Effector CD8-positive, alpha-beta T cell (primary cell): ENCODE measurements around the gene RAD17.
"Not testable (repeated sequence)": the region's sequence is repeated elsewhere in the genome, so short reads cannot be mapped to it uniquely, and the experiment has no call there.

Experiments used
- DNase-seq: peaks from one replicate; lab custom pipeline; 2025; lab: John Stamatoyannopoulos, UW
- total RNA-seq, 4 experiments: gene quantifications; one replicate each; lab custom pipeline; 2026; lab: John Stamatoyannopoulos, UW

RAD17 gene, protein sequence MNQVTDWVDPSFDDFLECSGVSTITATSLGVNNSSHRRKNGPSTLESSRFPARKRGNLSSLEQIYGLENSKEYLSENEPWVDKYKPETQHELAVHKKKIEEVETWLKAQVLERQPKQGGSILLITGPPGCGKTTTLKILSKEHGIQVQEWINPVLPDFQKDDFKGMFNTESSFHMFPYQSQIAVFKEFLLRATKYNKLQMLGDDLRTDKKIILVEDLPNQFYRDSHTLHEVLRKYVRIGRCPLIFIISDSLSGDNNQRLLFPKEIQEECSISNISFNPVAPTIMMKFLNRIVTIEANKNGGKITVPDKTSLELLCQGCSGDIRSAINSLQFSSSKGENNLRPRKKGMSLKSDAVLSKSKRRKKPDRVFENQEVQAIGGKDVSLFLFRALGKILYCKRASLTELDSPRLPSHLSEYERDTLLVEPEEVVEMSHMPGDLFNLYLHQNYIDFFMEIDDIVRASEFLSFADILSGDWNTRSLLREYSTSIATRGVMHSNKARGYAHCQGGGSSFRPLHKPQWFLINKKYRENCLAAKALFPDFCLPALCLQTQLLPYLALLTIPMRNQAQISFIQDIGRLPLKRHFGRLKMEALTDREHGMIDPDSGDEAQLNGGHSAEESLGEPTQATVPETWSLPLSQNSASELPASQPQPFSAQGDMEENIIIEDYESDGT
- total RNA-seq, result 42.6 to 59.1 (median 54.4) reads per million in 4 experiments

DNA sequence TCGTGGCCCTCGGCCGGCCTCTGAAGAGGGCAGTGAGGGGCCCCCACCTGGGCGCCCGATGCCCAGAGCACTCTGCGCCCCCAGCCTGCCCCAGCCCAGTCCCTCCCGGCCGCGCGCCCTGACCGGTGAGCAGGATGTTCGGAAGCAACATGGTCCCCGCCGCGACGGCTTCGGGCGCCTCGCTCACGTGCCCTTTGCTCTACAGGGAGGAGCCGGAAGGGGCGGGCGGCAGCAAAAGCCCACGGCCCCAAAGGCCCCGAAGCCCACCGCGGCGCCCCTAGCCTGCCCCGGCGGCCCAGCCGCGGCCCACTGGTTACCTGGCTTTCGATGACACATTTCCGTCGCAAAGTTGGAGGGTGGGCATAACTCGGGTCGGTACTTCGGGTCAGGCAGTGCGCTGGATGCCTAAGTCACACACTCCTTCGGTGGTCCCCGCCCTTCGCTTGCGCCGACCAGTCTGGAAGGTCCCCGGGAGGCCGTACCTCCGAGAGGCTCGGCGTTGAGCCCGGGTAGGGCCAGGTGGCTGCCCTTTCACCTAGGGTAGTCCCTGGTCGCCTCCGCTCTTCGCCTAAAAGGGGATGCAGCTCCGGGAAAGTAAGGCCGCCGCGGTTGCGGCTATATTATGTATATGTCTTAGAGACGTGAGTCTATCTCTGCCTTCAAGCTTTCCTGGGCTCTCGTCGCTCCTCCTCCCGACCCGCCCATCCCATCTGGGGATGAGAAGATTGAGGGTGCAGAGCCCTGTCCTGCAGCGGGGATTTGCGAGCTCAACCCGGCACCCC, at the start of gene RAD17, which contains the start of the genes AK6 and TAF9:
Gene RAD17, plus strand, starts transcription at position 479 of the 782 bp plus-strand sequence. CDS start 2,391 bp downstream, outside the sequence.
Gene AK6, minus strand, starts transcription at position 181 of the 782 bp plus-strand sequence. Its CDS starts 30 bp downstream, at position 151.
Gene TAF9, minus strand, starts transcription at position 181 of the 782 bp plus-strand sequence. CDS start 3,783 bp downstream, outside the sequence.
- peak; percentile 86 for DNase-seq

DNA sequence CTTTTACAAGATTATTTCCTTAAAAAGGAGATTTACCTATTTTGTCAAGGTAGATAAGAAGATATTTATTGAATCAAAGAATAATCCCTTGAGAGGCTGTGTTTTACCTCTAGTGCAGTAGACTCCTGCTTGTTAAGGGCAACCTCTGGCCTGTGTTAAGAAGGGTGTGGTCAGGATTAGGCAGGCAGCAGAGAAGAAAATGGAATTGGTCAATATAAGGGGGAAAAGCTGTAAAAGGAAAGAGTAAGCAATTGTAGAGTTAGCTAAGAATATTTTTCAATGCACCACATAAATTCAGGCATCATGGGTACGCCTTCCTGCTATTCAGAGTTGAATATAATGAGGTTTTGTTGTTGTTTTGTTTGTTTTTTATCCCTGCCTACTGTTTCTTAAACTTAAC, 43.3 kb upstream of the RAD17 start:
- no peak for DNase-seq

DNA sequence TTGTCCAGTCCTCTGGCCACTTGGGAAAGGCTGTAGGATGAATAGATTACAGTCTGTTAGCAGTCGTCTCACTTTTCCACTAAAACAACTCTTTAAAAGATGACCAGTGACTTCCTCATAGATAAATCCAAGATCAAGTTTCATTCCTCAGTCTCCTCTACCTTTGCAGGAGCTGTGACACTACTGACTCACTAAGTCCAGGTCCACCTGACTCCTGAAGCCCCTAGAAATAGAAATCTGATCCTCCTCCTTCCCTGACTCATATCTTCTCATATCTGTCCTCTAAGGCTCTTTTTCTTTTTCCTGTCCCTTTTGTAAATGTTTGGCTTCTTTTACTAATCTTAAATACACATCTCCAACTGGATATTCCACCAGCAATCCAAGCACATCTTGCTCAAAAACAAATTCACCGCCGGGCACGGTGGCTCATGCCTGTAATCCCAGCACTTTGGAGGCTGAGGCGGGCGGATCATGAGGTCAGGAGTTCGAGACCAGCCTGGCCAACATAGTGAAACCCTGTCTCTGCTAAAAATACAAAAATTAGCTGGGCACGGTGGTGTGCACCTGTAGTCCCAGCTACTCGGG, 39.6 kb upstream of the RAD17 start:
- DNase-seq, result no peak

DNA sequence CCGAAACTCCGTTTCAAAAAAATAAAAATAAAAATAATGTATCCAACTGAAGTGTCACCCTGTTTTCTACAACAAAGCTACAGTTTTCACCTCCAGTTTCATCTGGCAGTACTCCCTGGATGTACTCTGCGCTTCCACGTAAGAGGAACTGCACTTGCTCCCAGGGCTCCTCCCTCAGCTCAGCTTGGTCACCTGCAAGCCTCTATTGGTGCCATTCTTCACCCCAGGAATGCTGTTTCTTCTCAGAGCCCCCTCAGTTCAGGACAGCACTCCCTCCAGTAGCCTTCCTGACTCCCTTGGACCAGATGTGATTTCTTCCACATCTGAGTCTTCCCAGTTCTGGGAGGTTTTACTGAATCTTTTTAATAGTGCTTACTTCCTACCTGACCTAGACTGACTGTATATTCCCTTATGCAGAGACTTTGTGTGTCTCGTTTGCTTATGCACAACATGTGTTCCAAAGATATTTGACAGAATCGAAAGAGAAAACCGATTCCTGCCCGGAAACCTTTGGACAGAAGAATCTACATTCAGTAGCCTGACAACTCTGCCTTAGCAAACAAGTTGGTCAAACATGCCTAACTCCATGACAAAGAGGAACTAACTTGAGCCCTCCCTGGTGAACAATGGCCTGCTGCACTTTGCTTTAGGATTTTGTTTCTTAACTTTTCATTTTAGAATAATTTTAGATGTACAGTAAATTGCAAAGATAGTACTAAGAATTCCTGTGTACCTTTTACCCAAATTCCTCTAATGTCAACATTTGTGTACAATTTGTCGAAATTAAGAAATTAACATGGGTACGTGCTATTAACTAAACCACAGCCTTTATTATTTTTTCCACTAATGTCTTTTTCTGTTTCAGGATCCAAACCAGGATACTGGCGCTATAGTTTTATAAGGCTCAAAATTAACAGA, 37.8 kb upstream of the RAD17 start:
- no peak for DNase-seq

DNA sequence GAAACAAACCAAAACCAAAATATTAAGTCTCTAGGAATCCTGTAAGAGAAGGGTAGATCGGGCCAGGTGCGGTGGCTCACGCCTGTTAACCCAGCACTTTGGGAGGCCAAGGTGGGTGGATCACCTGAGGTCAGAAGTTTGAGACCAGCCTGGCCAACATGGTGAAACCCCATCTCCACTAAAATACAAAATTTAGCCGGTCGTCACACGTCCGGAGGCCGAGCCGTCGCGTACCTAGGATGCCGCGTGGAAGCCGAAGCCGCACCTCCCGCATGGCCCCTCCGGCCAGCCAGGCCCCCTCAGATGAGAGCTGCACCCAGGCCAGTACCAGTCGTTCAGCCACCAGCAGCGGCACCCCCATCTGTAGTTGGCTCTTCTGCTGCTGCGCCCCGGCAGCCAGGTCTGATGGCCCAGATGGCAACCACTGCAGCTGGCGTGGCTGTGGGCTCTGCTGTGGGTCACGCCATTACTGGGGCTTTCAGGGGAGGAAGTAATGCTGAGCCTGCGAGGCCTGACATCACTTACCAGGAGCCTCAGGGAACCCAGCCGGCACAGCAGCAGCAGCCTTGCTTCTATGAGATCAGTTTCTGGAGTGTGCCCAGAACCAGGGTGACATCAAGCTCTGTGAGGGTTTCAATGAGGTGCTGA, 35.8 kb upstream of the RAD17 start:
- not testable (repeated sequence) for DNase-seq

DNA sequence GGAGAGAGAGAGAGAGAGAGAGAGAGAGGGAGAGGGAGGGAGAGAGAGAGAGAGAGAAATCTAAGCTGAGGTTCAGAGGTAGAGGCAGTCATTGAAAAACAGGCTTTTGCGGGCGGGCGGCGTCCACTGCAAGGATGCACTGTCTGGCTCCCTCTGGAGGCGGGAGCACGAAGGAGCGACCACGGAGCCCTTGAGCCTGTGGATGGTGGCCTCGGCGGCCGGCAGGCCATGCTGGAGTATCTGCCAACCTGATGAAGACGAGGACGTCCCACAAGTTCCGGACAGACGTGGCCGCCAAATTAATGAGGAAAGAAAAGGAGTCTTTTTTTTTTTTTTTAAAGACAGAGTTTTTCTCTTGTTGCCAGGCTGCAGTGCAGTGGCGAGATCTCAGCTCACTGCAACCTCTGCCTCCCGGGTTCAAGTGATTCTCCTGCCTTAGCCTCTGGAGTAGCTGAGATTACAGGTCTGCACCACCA, 34.8 kb upstream of the RAD17 start:
- peak; percentile 49 for DNase-seq

DNA sequence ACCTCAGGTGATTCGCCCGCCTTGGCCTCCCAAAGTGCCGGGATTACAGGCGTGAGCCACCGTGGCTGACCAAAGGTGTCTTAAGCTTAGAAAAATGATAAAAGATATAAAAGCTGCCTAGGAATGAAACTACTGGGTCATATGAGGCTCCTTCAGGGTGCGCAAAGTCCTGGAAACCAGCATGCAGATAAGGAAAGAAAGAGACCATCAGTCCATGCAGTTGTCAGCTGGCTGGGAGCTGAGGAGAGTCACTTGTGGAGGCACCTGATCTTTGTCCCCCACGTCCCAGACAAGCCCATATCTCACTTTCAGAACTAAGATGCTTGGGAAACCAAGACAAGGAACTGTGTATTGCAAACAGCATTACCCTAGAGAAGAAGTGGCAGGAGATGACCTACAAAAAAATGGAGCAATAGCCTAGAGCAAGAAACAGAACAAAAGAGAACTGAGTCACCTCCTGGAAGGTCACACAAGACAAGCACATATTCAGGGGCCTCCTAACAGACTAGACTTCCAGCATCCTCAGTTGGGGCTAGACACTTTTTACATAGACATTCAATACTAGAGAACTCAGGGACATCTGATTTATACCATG, 34.2 kb upstream of the RAD17 start:
- no peak for DNase-seq

DNA sequence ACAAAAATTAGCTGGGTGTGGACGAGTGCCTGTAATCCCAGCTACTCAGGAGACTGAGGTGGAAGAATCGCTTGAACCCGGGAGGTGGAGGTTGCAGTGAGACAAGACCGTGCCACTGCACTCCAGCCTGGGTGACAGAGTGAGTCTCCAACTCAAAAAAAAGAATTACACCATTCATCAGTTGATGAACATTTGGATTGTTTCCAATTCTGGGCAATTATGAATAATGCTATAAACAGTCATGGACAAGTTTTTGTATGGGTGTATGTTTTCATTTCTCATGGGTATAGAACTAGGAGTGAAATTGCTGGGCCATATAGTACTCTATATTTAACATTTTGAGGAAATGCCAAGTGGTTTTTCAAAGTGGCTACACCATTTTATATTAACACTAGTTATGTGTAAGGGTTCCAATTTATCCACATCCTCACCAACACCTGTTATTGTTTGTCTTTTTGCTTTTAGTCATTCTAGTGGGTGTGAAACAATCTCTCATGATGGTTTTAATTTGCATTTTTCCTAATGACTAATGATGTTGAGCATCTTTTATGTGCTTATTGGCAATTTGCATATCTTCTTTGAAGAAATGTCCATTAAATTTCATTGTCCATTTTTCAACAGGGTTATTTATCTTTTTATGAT, 28.0 kb upstream of the RAD17 start:
- DNase-seq, result no peak

DNA sequence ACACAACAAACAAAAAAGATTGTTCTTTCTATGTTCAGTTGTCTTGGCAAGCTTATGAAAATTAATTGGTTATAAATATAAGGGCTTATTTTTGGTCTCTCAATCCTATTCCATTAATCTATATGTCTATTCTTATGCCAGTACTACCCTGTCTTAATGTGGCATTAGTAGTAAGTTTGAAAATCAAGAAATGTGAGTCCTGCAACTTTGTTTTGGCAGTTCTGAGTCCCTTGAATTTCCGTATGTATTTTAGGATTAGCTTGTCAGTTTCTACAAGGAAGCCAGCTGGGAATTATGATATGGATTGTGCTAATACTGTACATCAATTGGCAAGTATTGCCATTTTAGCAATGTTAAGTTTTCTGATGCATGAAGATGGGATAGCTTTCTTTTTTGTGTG, 26.5 kb upstream of the RAD17 start:
- no peak for DNase-seq

DNA sequence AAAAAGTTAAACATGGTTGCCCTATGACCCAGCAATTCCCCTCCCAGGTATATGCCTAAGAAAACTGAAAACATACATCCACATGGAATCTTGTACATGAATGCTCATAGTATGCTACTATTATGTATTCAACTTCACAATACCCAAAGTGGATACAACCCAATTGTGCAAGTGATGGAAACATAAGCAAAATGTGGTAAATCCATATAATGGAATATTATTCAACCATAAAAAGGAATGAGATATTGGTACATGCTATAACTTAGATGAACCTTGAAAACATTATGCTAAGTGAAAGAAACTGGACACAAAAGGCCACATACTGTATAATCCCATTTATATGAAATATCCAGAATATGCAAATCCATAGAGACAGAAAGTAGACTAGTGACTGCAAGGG, 19.0 kb upstream of the RAD17 start:
- DNase-seq, result no peak

DNA sequence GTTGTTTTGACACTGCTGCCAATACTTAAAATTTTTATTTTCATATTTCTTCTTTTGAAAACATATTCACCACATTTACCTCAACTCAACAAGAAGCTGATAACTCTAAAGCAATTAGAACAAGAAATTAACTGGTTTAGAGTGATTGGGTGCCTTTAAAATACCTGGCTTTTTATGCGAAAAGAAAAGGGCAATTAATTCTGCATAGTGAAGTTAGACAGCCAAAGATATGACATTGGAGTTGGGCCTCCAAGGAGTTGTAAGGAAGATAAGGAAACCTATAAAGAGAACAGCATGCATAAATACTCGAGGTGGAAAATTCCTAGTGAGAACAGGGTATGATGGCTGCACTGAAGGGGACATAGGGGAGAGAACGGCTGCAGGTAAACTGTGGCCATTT, 9.9 kb upstream of the RAD17 start:
- DNase-seq, result no peak

DNA sequence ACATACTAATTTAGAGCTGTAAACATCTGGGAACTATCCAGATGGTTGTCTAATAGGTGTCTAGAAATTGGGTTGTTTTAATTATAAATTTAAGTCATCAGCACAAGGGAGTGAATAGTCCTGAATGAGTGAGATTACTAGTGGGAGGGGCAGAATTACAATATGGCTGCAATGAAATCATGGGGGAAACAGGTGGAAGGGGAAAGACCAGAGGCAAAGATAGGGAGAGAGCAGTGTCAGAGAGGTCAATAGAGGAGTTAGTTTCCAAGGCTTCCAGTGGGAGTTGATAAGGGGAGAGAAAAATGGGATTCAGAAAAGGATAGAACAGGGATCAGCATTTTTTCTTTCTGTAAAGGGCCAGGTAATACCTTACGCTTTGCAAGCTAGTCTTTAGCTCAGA, 9.2 kb upstream of the RAD17 start:
- no peak for DNase-seq

DNA sequence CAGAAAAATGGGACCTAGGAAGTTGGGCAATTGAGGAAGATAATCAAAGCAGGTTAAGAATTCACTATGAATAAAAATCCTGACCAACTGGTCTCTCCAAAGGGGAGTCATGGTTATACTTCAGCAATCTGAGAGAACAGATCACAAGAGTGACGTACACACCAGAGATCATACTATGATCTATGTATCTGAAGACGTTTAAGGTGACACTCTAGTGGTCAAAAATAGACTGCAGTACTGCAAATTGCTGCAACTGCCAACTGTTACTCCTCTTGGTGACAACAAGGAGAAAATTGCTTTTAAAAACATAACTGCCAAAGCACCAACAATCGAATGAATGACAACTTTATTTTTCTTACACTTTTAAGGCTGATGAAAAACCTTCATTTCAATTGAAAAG, 5.2 kb upstream of the RAD17 start:
- DNase-seq, result no peak

DNA sequence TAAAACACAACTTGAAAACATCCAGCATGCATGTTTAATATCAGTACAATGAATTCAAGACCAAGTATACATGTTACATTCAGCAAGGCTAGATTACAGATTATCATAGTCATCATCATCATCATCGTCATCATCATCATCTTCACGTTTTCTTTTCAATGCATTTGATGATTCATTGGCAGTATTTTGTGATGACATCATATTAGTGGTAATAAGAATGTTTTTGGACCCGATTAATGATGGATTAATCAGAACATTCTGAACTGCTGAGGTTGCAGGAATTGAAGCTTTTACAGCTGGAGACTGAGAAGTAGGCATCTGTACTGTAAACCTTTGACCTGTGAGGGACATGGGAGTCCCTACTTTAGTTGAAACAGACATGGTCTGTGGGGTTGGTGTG, 4.8 kb upstream of the RAD17 start:
- DNase-seq, result no peak

DNA sequence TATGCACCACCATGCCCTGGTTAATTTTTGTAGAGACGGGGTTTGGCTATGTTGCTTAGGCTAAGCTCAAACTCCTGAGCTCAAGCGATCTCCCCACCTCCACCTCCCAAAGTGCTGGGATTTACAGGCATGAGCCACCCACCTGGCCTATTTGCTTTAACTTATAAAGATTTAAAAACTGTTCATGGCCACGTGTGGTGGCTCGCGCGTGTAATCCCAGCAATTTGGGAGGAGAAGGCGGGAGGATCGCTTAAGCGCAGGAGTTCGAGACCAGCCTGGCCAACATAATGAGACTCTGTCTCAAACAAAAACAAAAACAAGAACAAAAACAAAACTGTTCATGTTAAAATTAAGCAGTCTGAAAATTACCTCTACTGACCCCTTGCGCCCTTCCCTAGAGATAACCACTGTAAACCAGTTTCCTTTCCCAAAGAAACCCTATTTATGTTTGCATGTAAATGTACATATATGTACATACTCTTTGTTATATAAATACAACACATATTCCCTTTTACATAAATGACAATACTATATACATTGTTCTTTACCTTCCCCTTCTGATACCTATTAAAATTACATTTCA, 1.8 kb upstream of the RAD17 start:
- DNase-seq, result no peak

DNA sequence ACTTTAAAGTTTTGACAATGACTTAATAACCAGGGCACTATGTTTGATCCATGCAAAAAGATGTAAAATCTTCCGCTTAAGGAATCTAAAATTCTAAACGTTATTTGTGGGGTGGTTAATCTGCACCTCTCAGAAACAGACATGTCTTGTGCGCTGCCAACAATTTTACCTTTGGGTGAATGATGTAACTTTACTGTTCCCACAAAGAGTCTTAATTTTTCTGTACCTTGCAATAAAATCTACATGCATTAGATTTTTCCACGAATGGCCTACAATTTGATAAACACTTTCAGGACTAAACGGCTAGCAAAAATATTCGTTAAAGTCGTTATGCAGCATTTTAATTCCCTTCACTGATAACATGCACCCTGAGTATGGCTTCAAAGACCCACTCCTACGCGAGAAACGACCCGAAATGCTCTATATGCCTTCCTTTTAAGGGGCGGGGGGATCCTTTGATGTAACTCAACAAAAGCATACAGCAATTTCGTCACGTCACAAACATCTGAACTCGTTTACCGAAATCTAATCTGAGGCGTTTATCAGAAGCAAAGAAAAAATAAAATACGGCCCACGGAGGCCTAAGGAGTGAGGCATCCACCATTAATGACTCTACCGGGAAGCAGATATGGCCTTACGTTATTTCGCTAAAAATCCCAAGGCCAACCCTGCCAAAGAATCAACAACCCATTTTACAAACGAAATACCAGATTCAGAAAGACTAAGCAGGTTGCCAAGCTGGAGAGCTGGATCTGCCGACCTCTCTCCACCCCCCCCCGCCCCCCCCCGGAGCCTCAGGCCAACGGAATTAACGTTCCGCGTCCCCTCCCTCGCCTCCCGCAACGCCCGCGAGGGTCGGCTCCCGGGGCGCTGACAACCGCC, 919 bp upstream of the RAD17 start:
- peak; percentile 34 for DNase-seq

DNA sequence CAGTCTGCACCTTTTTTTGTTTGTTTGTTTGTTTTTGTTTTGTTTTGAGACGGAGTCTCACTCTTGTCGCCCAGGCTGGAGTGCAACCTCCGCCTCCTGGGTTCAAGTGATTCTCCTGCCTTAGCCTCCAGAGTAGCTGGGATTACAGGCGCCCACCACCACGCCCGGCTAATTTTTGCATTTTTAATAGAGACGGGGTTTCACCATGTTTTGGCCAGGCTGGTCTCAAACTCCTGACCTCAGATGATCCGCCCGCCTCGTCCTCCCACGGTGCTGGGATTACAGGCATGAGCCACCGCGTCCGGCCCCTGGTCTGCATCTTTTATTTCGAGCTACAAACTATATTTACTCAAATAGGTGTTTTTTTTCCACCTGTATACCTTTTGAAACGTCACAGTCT, 717 bp downstream of the RAD17 start:
- not testable (repeated sequence) for DNase-seq

DNA sequence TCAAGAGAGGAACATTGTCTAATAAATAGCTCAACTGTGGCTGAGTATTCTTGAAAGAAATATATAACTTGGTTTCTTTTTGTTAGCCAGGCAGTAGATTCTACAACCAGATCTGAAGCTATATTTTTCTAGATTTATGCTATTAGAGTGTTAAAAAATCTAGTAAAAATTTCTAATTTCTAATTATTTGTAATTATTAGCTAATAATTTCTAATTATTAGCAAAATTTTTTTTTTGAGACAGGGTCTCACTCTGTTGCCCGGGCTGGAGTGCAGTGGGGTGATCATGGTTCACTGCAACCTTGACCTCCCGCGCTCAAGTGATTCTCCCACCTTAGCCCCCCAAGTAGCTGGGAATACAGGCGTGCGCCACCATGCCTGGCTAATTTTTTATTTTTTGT, 2.8 kb downstream of the RAD17 start:
- DNase-seq, result no peak
